MM.1S (cell line): ENCODE data around the gene SLC22A2.

Source experiments
- DNase-seq: peaks from one replicate; pipeline ENCODE4 v3.0.0-alpha.2; 2015
- H2AFZ ChIP-seq: fragments of 300-600 bp; sonication (generic); 2 replicates; pipeline ENCODE4 v1.6.0; 2016; ENCODE audit warnings: antibody characterized with exemption, low read length
- H3F3A ChIP-seq: fragments of 300-600 bp; sonication (generic); 2 replicates; pipeline ENCODE4 v1.6.1; 2016; ENCODE audit warnings: mild to moderate bottlenecking, antibody characterized with exemption, low read length, moderate library complexity, mixed read lengths; ENCODE audit not compliant: insufficient read depth
- H3K27ac ChIP-seq: fragments of 300-600 bp; sonication (generic); 2 replicates; pipeline ENCODE4 v1.5.1; 2016; ENCODE audit warnings: mild to moderate bottlenecking, low read length
- H3K27me3 ChIP-seq: fragments of 300-600 bp; sonication (generic); replicated peaks from 2 replicates; pipeline ENCODE4 v1.6.0; 2016; ENCODE audit warnings: low read length; ENCODE audit not compliant: insufficient read depth
- H3K36me3 ChIP-seq: fragments of 300-600 bp; sonication (generic); replicated peaks from 2 replicates; pipeline ENCODE4 v1.6.1; 2016; ENCODE audit warnings: mild to moderate bottlenecking, low read length, mixed read lengths; ENCODE audit not compliant: insufficient read depth
- H3K4me1 ChIP-seq: fragments of 300-600 bp; sonication (generic); 2 replicates; pipeline ENCODE4 v1.6.1; 2016; ENCODE audit warnings: low read length, mixed read lengths
- H3K4me2 ChIP-seq: fragments of 300-600 bp; sonication (generic); 2 replicates; pipeline ENCODE4 v1.6.0; 2016; ENCODE audit warnings: low read depth, low read length
- H3K4me3 ChIP-seq: fragments of 300-600 bp; sonication (generic); 2 replicates; pipeline ENCODE4 v1.5.1; 2016; ENCODE audit warnings: low read length, mixed read lengths
- H3K79me2 ChIP-seq: fragments of 300-600 bp; sonication (generic); 2 replicates; pipeline ENCODE4 v1.6.1; 2016; ENCODE audit warnings: mixed run types, low read length, mixed read lengths
- H3K9ac ChIP-seq: fragments of 300-600 bp; sonication (generic); 2 replicates; pipeline ENCODE4 v1.6.1; 2016; ENCODE audit warnings: low read length, mixed read lengths
- H3K9me2 ChIP-seq: fragments of 300-600 bp; sonication (generic); replicated peaks from 2 replicates; pipeline ENCODE4 v1.6.1; 2016; ENCODE audit warnings: mild to moderate bottlenecking, low read length, mixed read lengths; ENCODE audit not compliant: insufficient read depth
- H3K9me3 ChIP-seq: fragments of 300-600 bp; sonication (generic); replicated peaks from 2 replicates; pipeline ENCODE4 v1.6.1; 2016; ENCODE audit warnings: mild to moderate bottlenecking, low read length, mixed read lengths; ENCODE audit not compliant: insufficient read depth
- H4K20me1 ChIP-seq: fragments of 300-600 bp; sonication (generic); 2 replicates; pipeline ENCODE4 v1.6.1; 2016; ENCODE audit warnings: mild to moderate bottlenecking, low read length, moderate library complexity, mixed read lengths; ENCODE audit not compliant: insufficient read depth
- EZH2 ChIP-seq: fragments of 300-600 bp; sonication (generic); optimal IDR thresholded peaks from 2 replicates; pipeline ENCODE3; 2017; ENCODE audit warnings: low read depth, mild to moderate bottlenecking, antibody characterized with exemption, low read length, mixed read lengths
- EZH2phosphoT487 ChIP-seq: fragments of 300-600 bp; sonication (generic); IDR thresholded peaks from 2 replicates; pipeline ENCODE4 v1.6.1; 2018; ENCODE audit warnings: antibody characterized with exemption, low read length
- TF ChIP-seq, protein P1 (sequence below): fragments of 300-600 bp; sonication (generic); IDR thresholded peaks from 2 replicates; pipeline ENCODE4 v1.5.1; 2016; ENCODE audit warnings: antibody characterized with exemption, low read length, mixed read lengths

SLC22A2 gene

DNA sequence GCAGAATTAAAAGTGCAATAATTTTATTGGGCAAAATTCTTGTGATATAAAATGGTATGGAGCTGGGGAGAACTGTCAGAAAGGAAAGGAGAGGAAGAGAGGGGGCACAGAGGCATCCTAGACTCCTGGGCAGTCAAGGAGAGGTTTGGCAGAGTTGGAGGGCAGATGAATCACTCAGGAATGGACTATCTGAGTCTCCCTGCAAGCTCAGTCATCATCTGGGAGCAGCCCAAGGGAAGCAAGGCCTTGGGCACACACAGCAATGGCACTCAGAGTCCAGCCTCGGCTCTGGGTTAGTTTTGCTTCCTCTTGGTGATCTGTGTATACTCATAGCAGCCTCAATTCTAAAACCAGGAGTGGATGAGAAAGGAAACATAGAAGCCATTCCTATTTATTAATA is 69.8 kb downstream of the SLC22A2 start:
- no peaks in the 10 kb centered on the region for H4K20me1 ChIP-seq
- H3K4me1 ChIP-seq, result no peaks in the 10 kb centered on the region
- no peaks in the 10 kb centered on the region for H3K9me2 ChIP-seq
- TF ChIP-seq EZH2phosphoT487, result no peak
- TF ChIP-seq EZH2, result no peak
- TF ChIP-seq, protein P1, sequence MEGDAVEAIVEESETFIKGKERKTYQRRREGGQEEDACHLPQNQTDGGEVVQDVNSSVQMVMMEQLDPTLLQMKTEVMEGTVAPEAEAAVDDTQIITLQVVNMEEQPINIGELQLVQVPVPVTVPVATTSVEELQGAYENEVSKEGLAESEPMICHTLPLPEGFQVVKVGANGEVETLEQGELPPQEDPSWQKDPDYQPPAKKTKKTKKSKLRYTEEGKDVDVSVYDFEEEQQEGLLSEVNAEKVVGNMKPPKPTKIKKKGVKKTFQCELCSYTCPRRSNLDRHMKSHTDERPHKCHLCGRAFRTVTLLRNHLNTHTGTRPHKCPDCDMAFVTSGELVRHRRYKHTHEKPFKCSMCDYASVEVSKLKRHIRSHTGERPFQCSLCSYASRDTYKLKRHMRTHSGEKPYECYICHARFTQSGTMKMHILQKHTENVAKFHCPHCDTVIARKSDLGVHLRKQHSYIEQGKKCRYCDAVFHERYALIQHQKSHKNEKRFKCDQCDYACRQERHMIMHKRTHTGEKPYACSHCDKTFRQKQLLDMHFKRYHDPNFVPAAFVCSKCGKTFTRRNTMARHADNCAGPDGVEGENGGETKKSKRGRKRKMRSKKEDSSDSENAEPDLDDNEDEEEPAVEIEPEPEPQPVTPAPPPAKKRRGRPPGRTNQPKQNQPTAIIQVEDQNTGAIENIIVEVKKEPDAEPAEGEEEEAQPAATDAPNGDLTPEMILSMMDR, result no peak
- no peaks in the 10 kb centered on the region for H3F3A ChIP-seq
- H3K27me3 ChIP-seq, result no peaks in the 10 kb centered on the region
- no peak overlapping the region for H3K4me2 ChIP-seq
- DNase-seq, result no peak
- no peaks in the 10 kb centered on the region for H3K79me2 ChIP-seq
- no peaks in the 10 kb centered on the region for H3K9me3 ChIP-seq
- no peak overlapping the region for H3K4me3 ChIP-seq
- no peak overlapping the region for H3K27ac ChIP-seq
- H3K9ac ChIP-seq, result no peak overlapping the region
- H2AFZ ChIP-seq, result no peak overlapping the region
- no peaks in the 10 kb centered on the region for H3K36me3 ChIP-seq

DNA sequence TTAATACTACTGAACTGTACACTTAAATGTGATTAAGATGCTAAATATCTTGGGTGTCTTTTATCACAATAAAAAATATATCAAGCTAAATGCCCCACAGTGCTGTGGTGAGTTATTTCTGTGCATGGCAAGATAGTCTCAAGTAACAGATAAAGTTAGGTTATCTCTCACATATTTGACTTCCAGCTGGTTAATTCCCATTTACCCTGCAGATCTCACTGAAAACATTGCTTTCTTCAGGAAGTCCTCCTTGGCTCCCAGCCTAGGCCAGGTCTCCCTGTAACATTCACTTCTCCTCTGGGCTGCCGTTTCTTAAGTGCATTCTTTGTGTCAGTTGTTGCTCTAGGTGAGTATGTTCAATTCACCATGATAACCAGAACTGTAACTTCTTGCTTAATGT is 77.9 kb downstream of the SLC22A2 start:
- Histone ChIP-seq H4K20me1 (no peaks in the 10 kb centered on the region), H3K4me2 (no peak overlapping the region), H3K4me3 (no peak overlapping the region), H3K9ac (no peak overlapping the region), H3K36me3 (no peaks in the 10 kb centered on the region), H3F3A (no peaks in the 10 kb centered on the region), H3K9me2 (no peaks in the 10 kb centered on the region), H3K27me3 (no peaks in the 10 kb centered on the region), H3K79me2 (no peaks in the 10 kb centered on the region), H2AFZ (no peak overlapping the region), H3K27ac (no peak overlapping the region), H3K4me1 (no peaks in the 10 kb centered on the region), H3K9me3 (no peaks in the 10 kb centered on the region)
- TF ChIP-seq, protein P1, result no peak
- TF ChIP-seq EZH2phosphoT487 (no peak), EZH2 (no peak)
- DNase-seq, result no peak

DNA sequence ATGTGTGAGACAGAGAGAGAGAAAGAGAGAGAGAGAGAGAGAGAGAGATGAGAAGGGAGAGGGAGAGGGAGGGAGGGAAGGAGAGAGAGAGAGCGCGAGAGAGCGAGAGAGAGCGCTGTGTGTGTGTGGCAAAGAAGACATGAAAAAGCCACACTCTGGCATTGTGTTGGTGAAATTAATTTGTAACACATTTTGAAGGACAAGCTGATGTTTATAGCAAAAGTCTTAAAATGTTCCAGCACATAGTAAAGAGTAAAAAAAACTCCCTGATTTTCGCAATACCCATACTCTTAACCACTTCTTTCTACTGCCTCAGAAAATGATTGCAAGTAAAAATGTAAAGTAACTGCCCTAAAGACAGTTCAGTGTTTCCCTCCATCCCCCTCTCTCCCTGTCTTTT is 80.3 kb downstream of the SLC22A2 start:
- H3K4me1 ChIP-seq, result no peaks in the 10 kb centered on the region
- H3K27ac ChIP-seq, result no peak overlapping the region
- no peaks in the 10 kb centered on the region for H3F3A ChIP-seq
- no peaks in the 10 kb centered on the region for H3K79me2 ChIP-seq
- no peak overlapping the region for H3K9ac ChIP-seq
- H4K20me1 ChIP-seq, result no peaks in the 10 kb centered on the region
- no peaks in the 10 kb centered on the region for H3K9me2 ChIP-seq
- H3K9me3 ChIP-seq, result no peaks in the 10 kb centered on the region
- no peak for DNase-seq
- no peak overlapping the region for H3K4me3 ChIP-seq
- no peaks in the 10 kb centered on the region for H3K36me3 ChIP-seq
- no peak overlapping the region for H3K4me2 ChIP-seq
- H2AFZ ChIP-seq, result no peak overlapping the region
- no peaks in the 10 kb centered on the region for H3K27me3 ChIP-seq
- no peak for TF ChIP-seq EZH2phosphoT487
- TF ChIP-seq, protein P1, result no peak
- no peak for TF ChIP-seq EZH2
